ENCODE data around the gene THSD7B. TPM values are rescaled to one million over a fixed set of nuclear protein-coding genes. Genes with fewer than 3 reads are reported as not detected.
"Not testable (repeated sequence)": the region's sequence is repeated elsewhere in the genome, so short reads cannot be mapped to it uniquely, and the experiment has no call there.

THSD7B gene
- polyA plus RNA-seq, 6 donors from 2014 or later: 0.09 TPM; not detected in 5

GRCh38 chr2:137658433-137658832 lies 893.1 kb downstream of the THSD7B start:
- DNase-seq: no peak
- no peaks in the 10 kb centered on the region for H3K4me1 Mint-ChIP-seq
- H3K27ac Mint-ChIP-seq: no peak overlapping the region
- H3K9me3 Mint-ChIP-seq: peaks cover 0 to 8% (median 3%) of the 10 kb centered on the region in 7 donors
- no peak overlapping the region for H3K4me3 Mint-ChIP-seq
- H3K36me3 Mint-ChIP-seq: no peaks in the 10 kb centered on the region
- H3K27me3 Mint-ChIP-seq: peaks cover 0 to 4% (median 0%) of the 10 kb centered on the region in 3 donors
- ATAC-seq (ENCODE audit: low read depth in 2 of 2): no peak

GRCh38 chr2:137659616-137660015 lies 894.3 kb downstream of the THSD7B start:
- DNase-seq (no peak), ATAC-seq (ENCODE audit: low read depth in 2 of 2) (no peak)
- Mint-ChIP-seq H3K36me3 (no peaks in the 10 kb centered on the region), H3K27ac (no peak overlapping the region), H3K4me1 (no peaks in the 10 kb centered on the region), H3K27me3 (peaks cover 0 to 4% (median 0%) of the 10 kb centered on the region in 3 donors), H3K9me3 (peaks cover 0 to 5% (median 2%) of the 10 kb centered on the region in 7 donors), H3K4me3 (no peak overlapping the region)

- Mint-ChIP-seq H3K4me3 (no peak overlapping the region), H3K27ac (no peak overlapping the region), H3K9me3 (peaks cover 0 to 6% (median 0%) of the 10 kb centered on the region in 7 donors), H3K4me1 (no peaks in the 10 kb centered on the region), H3K36me3 (no peaks in the 10 kb centered on the region), H3K27me3 (no peaks in the 10 kb centered on the region)
- ATAC-seq (ENCODE audit: low read depth in 2 of 2) (no peak), DNase-seq (no peak)
These were observed 904.8 kb downstream of the THSD7B start for GRCh38 chr2:137670111-137670510.

- ATAC-seq (ENCODE audit: low read depth in 2 of 2) (no peak), DNase-seq (no peak)
- Mint-ChIP-seq H3K27ac (no peak overlapping the region), H3K36me3 (no peaks in the 10 kb centered on the region), H3K4me1 (no peaks in the 10 kb centered on the region), H3K4me3 (no peak overlapping the region), H3K27me3 (no peaks in the 10 kb centered on the region), H3K9me3 (peaks cover 0 to 7% (median 0%) of the 10 kb centered on the region in 7 donors)
These were observed 907.7 kb downstream of the THSD7B start for GRCh38 chr2:137672989-137673552.

- Mint-ChIP-seq H3K36me3 (no peaks in the 10 kb centered on the region), H3K9me3 (peaks cover 0 to 7% (median 0%) of the 10 kb centered on the region in 7 donors), H3K27me3 (no peaks in the 10 kb centered on the region), H3K4me1 (no peaks in the 10 kb centered on the region), H3K4me3 (no peak overlapping the region), H3K27ac (no peak overlapping the region)
- DNase-seq: no peak
- no peak for ATAC-seq (ENCODE audit: low read depth in 2 of 2)
These were observed 909.6 kb downstream of the THSD7B start for GRCh38 chr2:137674991-137675390.

GRCh38 chr2:137675584-137676327 lies 910.4 kb downstream of the THSD7B start:
- H3K27ac Mint-ChIP-seq: peak overlapping the region in 1 of 6 donors; percentile 84
- H3K36me3 Mint-ChIP-seq: no peaks in the 10 kb centered on the region
- no peaks in the 10 kb centered on the region for H3K27me3 Mint-ChIP-seq
- ATAC-seq (ENCODE audit: low read depth in 2 of 2) (no peak), DNase-seq (no peak)
- H3K9me3 Mint-ChIP-seq: peaks cover 0 to 4% (median 0%) of the 10 kb centered on the region in 7 donors
- no peak overlapping the region for H3K4me3 Mint-ChIP-seq
- H3K4me1 Mint-ChIP-seq: no peaks in the 10 kb centered on the region

- Mint-ChIP-seq H3K27ac (no peak overlapping the region), H3K4me1 (no peaks in the 10 kb centered on the region), H3K4me3 (no peak overlapping the region), H3K27me3 (no peaks in the 10 kb centered on the region), H3K36me3 (no peaks in the 10 kb centered on the region), H3K9me3 (peaks cover 0 to 4% (median 0%) of the 10 kb centered on the region in 7 donors)
- no peak for ATAC-seq (ENCODE audit: low read depth in 2 of 2)
- DNase-seq: no peak
These were observed 911.0 kb downstream of the THSD7B start for GRCh38 chr2:137676346-137676745.

- Mint-ChIP-seq H3K36me3 (no peaks in the 10 kb centered on the region), H3K4me1 (no peaks in the 10 kb centered on the region), H3K4me3 (no peak overlapping the region), H3K9me3 (peaks cover 0 to 4% (median 0%) of the 10 kb centered on the region in 7 donors), H3K27me3 (no peaks in the 10 kb centered on the region), H3K27ac (no peak overlapping the region)
- ATAC-seq (ENCODE audit: low read depth in 2 of 2) (no peak), DNase-seq (no peak)
These were observed 912.1 kb downstream of the THSD7B start for GRCh38 chr2:137677466-137677865.

- H3K27ac Mint-ChIP-seq: no peak overlapping the region
- no peak overlapping the region for H3K4me3 Mint-ChIP-seq
- ATAC-seq (ENCODE audit: low read depth in 2 of 2) (no peak), DNase-seq (no peak)
- no peaks in the 10 kb centered on the region for H3K36me3 Mint-ChIP-seq
- H3K4me1 Mint-ChIP-seq: no peaks in the 10 kb centered on the region
- H3K27me3 Mint-ChIP-seq: no peaks in the 10 kb centered on the region
- H3K9me3 Mint-ChIP-seq: peaks cover 0 to 18% (median 3%) of the 10 kb centered on the region in 7 donors
These were observed 924.2 kb downstream of the THSD7B start for GRCh38 chr2:137689549-137689948.

GRCh38 chr2:137693534-137693933 lies 928.2 kb downstream of the THSD7B start:
- ATAC-seq (ENCODE audit: low read depth in 2 of 2) (no peak), DNase-seq (no peak)
- H3K4me3 Mint-ChIP-seq: no peak overlapping the region
- H3K27me3 Mint-ChIP-seq: no peaks in the 10 kb centered on the region
- H3K9me3 Mint-ChIP-seq: peaks cover 0 to 16% (median 0%) of the 10 kb centered on the region in 7 donors
- no peaks in the 10 kb centered on the region for H3K4me1 Mint-ChIP-seq
- H3K27ac Mint-ChIP-seq: no peak overlapping the region
- H3K36me3 Mint-ChIP-seq: no peaks in the 10 kb centered on the region

GRCh38 chr2:137696916-137697315 lies 931.6 kb downstream of the THSD7B start:
- Mint-ChIP-seq H3K36me3 (no peaks in the 10 kb centered on the region), H3K27me3 (no peaks in the 10 kb centered on the region), H3K27ac (peak overlapping the region in 1 of 6 donors; percentile 42), H3K4me3 (no peak overlapping the region), H3K9me3 (peaks cover 0 to 26% (median 1%) of the 10 kb centered on the region in 7 donors), H3K4me1 (no peaks in the 10 kb centered on the region)
- ATAC-seq (ENCODE audit: low read depth in 2 of 2) (no peak), DNase-seq (no peak)

GRCh38 chr2:137700250-137700649 lies 934.9 kb downstream of the THSD7B start:
- H3K27ac Mint-ChIP-seq; ATAC-seq (ENCODE audit: low read depth in 2 of 2); H3K27me3 Mint-ChIP-seq; H3K36me3 Mint-ChIP-seq; DNase-seq; H3K4me3 Mint-ChIP-seq; H3K4me1 Mint-ChIP-seq: not testable (repeated sequence)
- H3K9me3 Mint-ChIP-seq: peaks cover 0 to 26% (median 0%) of the 10 kb centered on the region in 7 donors

- Mint-ChIP-seq H3K36me3 (no peaks in the 10 kb centered on the region), H3K4me1 (no peaks in the 10 kb centered on the region), H3K9me3 (peaks cover 0 to 26% (median 0%) of the 10 kb centered on the region in 7 donors)
These were observed 935.3 kb downstream of the THSD7B start for GRCh38 chr2:137700681-137701080.

GRCh38 chr2:137705296-137705695 lies 940.0 kb downstream of the THSD7B start:
- Mint-ChIP-seq H3K4me3 (no peak overlapping the region), H3K36me3 (peaks cover 0 to 2% of the 10 kb centered on the region in 2 donors), H3K27ac (no peak overlapping the region), H3K4me1 (no peaks in the 10 kb centered on the region), H3K27me3 (no peaks in the 10 kb centered on the region), H3K9me3 (peaks cover under 1 to 12% (median 1%) of the 10 kb centered on the region in 7 donors)
- DNase-seq (no peak), ATAC-seq (ENCODE audit: low read depth in 2 of 2) (no peak)

More at GRCh38 chr2:137700681-137701080, 935.3 kb downstream of the THSD7B start:
- H3K27ac Mint-ChIP-seq: no peak overlapping the region
- no peak for ATAC-seq (ENCODE audit: low read depth in 2 of 2)
- no peak overlapping the region for H3K4me3 Mint-ChIP-seq
- H3K27me3 Mint-ChIP-seq: no peaks in the 10 kb centered on the region
- DNase-seq: no peak
